Subcutaneous abdominal adipose tissue (tissue), 5 donors: Measurements from ENCODE around the gene GPRC5D.

Experiments used
- H3K27ac ChIP-seq: one replicate; pipeline ENCODE4 v1.7.0; 2013; ENCODE audit warnings: low read depth, mild to moderate bottlenecking, inconsistent platforms, low read length, moderate library complexity
- H3K27me3 ChIP-seq, 5 donors: one replicate each; pipeline ENCODE4 v1.7.0; 2013; ENCODE audit warnings: low read length in 5 of 5, inconsistent platforms in 1 of 5; ENCODE audit not compliant: control insufficient read depth in 5 of 5, insufficient read depth in 4 of 5
- H3K36me3 ChIP-seq, 5 donors: one replicate each; pipeline ENCODE4 v1.7.0; 2013; ENCODE audit warnings: low read length in 5 of 5; ENCODE audit not compliant: control insufficient read depth in 5 of 5, insufficient read depth in 5 of 5
- H3K4me1 ChIP-seq, 5 donors: one replicate each; pipeline ENCODE4 v1.7.0; 2013; ENCODE audit warnings: low read length in 5 of 5, mild to moderate bottlenecking in 3 of 5, moderate library complexity in 1 of 5; ENCODE audit not compliant: control insufficient read depth in 5 of 5, insufficient read depth in 5 of 5
- H3K4me3 ChIP-seq, 5 donors: one replicate each; pipeline ENCODE4 v1.7.0; 2013; ENCODE audit warnings: low read length in 5 of 5, low read depth in 1 of 5
- H3K9ac ChIP-seq, 5 donors: one replicate each; pipeline ENCODE4 v1.7.0; 2013; ENCODE audit warnings: low read length in 5 of 5, mild to moderate bottlenecking in 4 of 5, moderate library complexity in 3 of 5
- H3K9me3 ChIP-seq, 5 donors: one replicate each; pipeline ENCODE4 v1.7.0; 2013; ENCODE audit warnings: low read length in 5 of 5; ENCODE audit not compliant: control insufficient read depth in 5 of 5
- donor health status: healthy.
- donor health status: healthy.
- donor health status: healthy.
- donor health status: healthy.
- donor health status: healthy.

The GPRC5D gene

GRCh38 chr12:12941450-12942350 lies 10.3 kb downstream of the GPRC5D start:
- H3K9me3 ChIP-seq, result no peaks in the 10 kb centered on the region
- peaks cover 0 to 12% (median 8%) of the 10 kb centered on the region in 5 donors for H3K4me1 ChIP-seq
- H3K36me3 ChIP-seq, result no peaks in the 10 kb centered on the region
- no peak overlapping the region for H3K4me3 ChIP-seq
- H3K9ac ChIP-seq, result no peak overlapping the region
- no peaks in the 10 kb centered on the region for H3K27me3 ChIP-seq
- no peak overlapping the region for H3K27ac ChIP-seq

GRCh38 chr12:12939888-12940287 lies 12.1 kb downstream of the GPRC5D start:
- Histone ChIP-seq H3K4me1 (peaks cover 0 to 12% (median 8%) of the 10 kb centered on the region in 5 donors), H3K36me3 (no peaks in the 10 kb centered on the region), H3K4me3 (no peak overlapping the region)

GRCh38 chr12:12938541-12938940 lies 13.4 kb downstream of the GPRC5D start:
- Histone ChIP-seq H3K9ac (no peak overlapping the region), H3K4me1 (peaks cover 0 to 6% (median 3%) of the 10 kb centered on the region in 5 donors), H3K27me3 (no peaks in the 10 kb centered on the region), H3K27ac (no peak overlapping the region), H3K9me3 (no peaks in the 10 kb centered on the region), H3K36me3 (no peaks in the 10 kb centered on the region), H3K4me3 (no peak overlapping the region)

More at GRCh38 chr12:12939888-12940287, 12.1 kb downstream of the GPRC5D start:
- Histone ChIP-seq H3K9ac (no peak overlapping the region), H3K27ac (no peak overlapping the region), H3K9me3 (no peaks in the 10 kb centered on the region), H3K27me3 (no peaks in the 10 kb centered on the region)

GRCh38 chr12:12936983-12937491 lies 14.9 kb downstream of the GPRC5D start:
- Histone ChIP-seq H3K36me3 (no peaks in the 10 kb centered on the region), H3K4me3 (no peak overlapping the region), H3K9me3 (no peaks in the 10 kb centered on the region), H3K27me3 (no peaks in the 10 kb centered on the region), H3K9ac (no peak overlapping the region), H3K4me1 (peaks cover 0 to 6% (median 0%) of the 10 kb centered on the region in 5 donors), H3K27ac (no peak overlapping the region)

GRCh38 chr12:12934556-12934955 lies 17.4 kb downstream of the GPRC5D start:
- no peaks in the 10 kb centered on the region for H3K9me3 ChIP-seq
- H3K27ac ChIP-seq, result no peak overlapping the region
- no peak overlapping the region for H3K9ac ChIP-seq
- H3K4me1 ChIP-seq, result peaks cover 0 to 6% (median 0%) of the 10 kb centered on the region in 5 donors
- no peaks in the 10 kb centered on the region for H3K36me3 ChIP-seq
- no peaks in the 10 kb centered on the region for H3K27me3 ChIP-seq
- H3K4me3 ChIP-seq, result no peak overlapping the region

GRCh38 chr12:12933742-12934141 lies 18.2 kb downstream of the GPRC5D start:
- Histone ChIP-seq H3K9ac (no peak overlapping the region), H3K27ac (no peak overlapping the region), H3K4me1 (no peaks in the 10 kb centered on the region), H3K9me3 (no peaks in the 10 kb centered on the region), H3K4me3 (no peak overlapping the region), H3K36me3 (no peaks in the 10 kb centered on the region), H3K27me3 (no peaks in the 10 kb centered on the region)

- no peaks in the 10 kb centered on the region for H3K9me3 ChIP-seq
- H3K27me3 ChIP-seq, result no peaks in the 10 kb centered on the region
- H3K4me1 ChIP-seq, result peaks cover 6 to 12% (median 10%) of the 10 kb centered on the region in 5 donors
- no peak overlapping the region for H3K4me3 ChIP-seq
- no peak overlapping the region for H3K27ac ChIP-seq
- H3K9ac ChIP-seq, result no peak overlapping the region
- no peaks in the 10 kb centered on the region for H3K36me3 ChIP-seq
Observed at GRCh38 chr12:12930633-12931219, 21.2 kb downstream of the GPRC5D start.

GRCh38 chr12:12929696-12930095 lies 22.3 kb downstream of the GPRC5D start:
- H3K4me3 ChIP-seq, result no peak overlapping the region
- no peaks in the 10 kb centered on the region for H3K9me3 ChIP-seq
- H3K9ac ChIP-seq, result no peak overlapping the region
- no peak overlapping the region for H3K27ac ChIP-seq
- H3K36me3 ChIP-seq, result no peaks in the 10 kb centered on the region
- no peaks in the 10 kb centered on the region for H3K27me3 ChIP-seq
- H3K4me1 ChIP-seq, result peaks cover 6 to 20% (median 14%) of the 10 kb centered on the region in 5 donors

GRCh38 chr12:12927211-12928079 lies 24.5 kb downstream of the GPRC5D start:
- Histone ChIP-seq H3K27me3 (no peaks in the 10 kb centered on the region), H3K9ac (no peak overlapping the region), H3K9me3 (no peaks in the 10 kb centered on the region), H3K4me1 (peaks cover 6 to 20% (median 14%) of the 10 kb centered on the region in 5 donors), H3K4me3 (peak overlapping the region in 1 of 5 donors; percentile 19), H3K36me3 (no peaks in the 10 kb centered on the region), H3K27ac (no peak overlapping the region)
